KG1 (cell line): Measurements from ENCODE around the gene TBL1XR1.
"Not testable (repeated sequence)": the region's sequence is repeated elsewhere in the genome, so short reads cannot be mapped to it uniquely, and the experiment has no call there.

ENCODE experiments used
- DNase-seq: peaks from one replicate; lab custom pipeline; 2025; lab: John Stamatoyannopoulos, UW

Gene TBL1XR1

GRCh38 chr3:177141471-177141870 lies 55.8 kb downstream of the TBL1XR1 start:
- no peak for DNase-seq

GRCh38 chr3:177139220-177139619 lies 58.1 kb downstream of the TBL1XR1 start:
- DNase-seq: not testable (repeated sequence)

- no peak for DNase-seq
Observed at GRCh38 chr3:177137774-177138705, 59.2 kb downstream of the TBL1XR1 start.

- DNase-seq: no peak
Observed at GRCh38 chr3:177136741-177137140, 60.5 kb downstream of the TBL1XR1 start.

GRCh38 chr3:177135841-177136492 lies 61.3 kb downstream of the TBL1XR1 start:
- no peak for DNase-seq

- no peak for DNase-seq
Observed at GRCh38 chr3:177134816-177135210, 62.5 kb downstream of the TBL1XR1 start.

GRCh38 chr3:177133860-177134815 lies 63.1 kb downstream of the TBL1XR1 start:
- no peak for DNase-seq

- no peak for DNase-seq
Observed at GRCh38 chr3:177131927-177132636, 65.2 kb downstream of the TBL1XR1 start.

- DNase-seq: no peak
Observed at GRCh38 chr3:177127008-177127407, 70.3 kb downstream of the TBL1XR1 start.

GRCh38 chr3:177126015-177126773 lies 71.1 kb downstream of the TBL1XR1 start:
- DNase-seq: no peak

GRCh38 chr3:177124882-177125281 lies 72.4 kb downstream of the TBL1XR1 start:
- DNase-seq: no peak

- no peak for DNase-seq
Observed at GRCh38 chr3:177123822-177124221, 73.5 kb downstream of the TBL1XR1 start.

GRCh38 chr3:177122183-177122856 lies 75.0 kb downstream of the TBL1XR1 start:
- DNase-seq: no peak

GRCh38 chr3:177119829-177120228 lies 77.5 kb downstream of the TBL1XR1 start:
- no peak for DNase-seq

GRCh38 chr3:177114253-177114652 lies 83.0 kb downstream of the TBL1XR1 start:
- no peak for DNase-seq

GRCh38 chr3:177111541-177111949 lies 85.7 kb downstream of the TBL1XR1 start:
- no peak for DNase-seq

GRCh38 chr3:177110895-177111294 lies 86.4 kb downstream of the TBL1XR1 start:
- no peak for DNase-seq

- no peak for DNase-seq
Observed at GRCh38 chr3:177110386-177110785, 86.9 kb downstream of the TBL1XR1 start.

- DNase-seq: no peak
Observed at GRCh38 chr3:177109688-177110330, 87.5 kb downstream of the TBL1XR1 start.

GRCh38 chr3:177108648-177109047 lies 88.6 kb downstream of the TBL1XR1 start:
- no peak for DNase-seq
